H7 (cell line): ENCODE measurements around the gene MATK. TPM values are rescaled to one million over a fixed set of nuclear protein-coding genes. Genes with fewer than 3 reads are reported as not detected.

Experiments
- DNase-seq: peaks from one replicate; pipeline ENCODE4 v3.0.0; 2012
- H3K27me3 ChIP-seq: 2 replicates; pipeline ENCODE4 v1.6.0; 2011; ENCODE audit warnings: mild to moderate bottlenecking, low read length; ENCODE audit not compliant: control insufficient read depth, insufficient read depth
- H3K36me3 ChIP-seq: replicated peaks from 2 replicates; pipeline ENCODE4 v1.5.1; 2011; ENCODE audit warnings: low read length; ENCODE audit not compliant: control insufficient read depth, insufficient read depth
- H3K4me3 ChIP-seq: 2 replicates; pipeline ENCODE4 v1.5.1; 2011; ENCODE audit warnings: low read depth, mild to moderate bottlenecking, control low read depth, low read length, moderate library complexity; ENCODE audit not compliant: insufficient read depth
- total RNA-seq: library from RNA; depleted of rRNA; stranded (reverse); fragments of >200 nt; shearing (Covaris generic); gene quantifications from 2 replicates; pipeline ENCODE4 v1.2.3, GENCODE V29; 2014; rRNA removed

The MATK gene
- total RNA-seq, 1 experiment from 2014 or later, result 19.1 TPM

DNA sequence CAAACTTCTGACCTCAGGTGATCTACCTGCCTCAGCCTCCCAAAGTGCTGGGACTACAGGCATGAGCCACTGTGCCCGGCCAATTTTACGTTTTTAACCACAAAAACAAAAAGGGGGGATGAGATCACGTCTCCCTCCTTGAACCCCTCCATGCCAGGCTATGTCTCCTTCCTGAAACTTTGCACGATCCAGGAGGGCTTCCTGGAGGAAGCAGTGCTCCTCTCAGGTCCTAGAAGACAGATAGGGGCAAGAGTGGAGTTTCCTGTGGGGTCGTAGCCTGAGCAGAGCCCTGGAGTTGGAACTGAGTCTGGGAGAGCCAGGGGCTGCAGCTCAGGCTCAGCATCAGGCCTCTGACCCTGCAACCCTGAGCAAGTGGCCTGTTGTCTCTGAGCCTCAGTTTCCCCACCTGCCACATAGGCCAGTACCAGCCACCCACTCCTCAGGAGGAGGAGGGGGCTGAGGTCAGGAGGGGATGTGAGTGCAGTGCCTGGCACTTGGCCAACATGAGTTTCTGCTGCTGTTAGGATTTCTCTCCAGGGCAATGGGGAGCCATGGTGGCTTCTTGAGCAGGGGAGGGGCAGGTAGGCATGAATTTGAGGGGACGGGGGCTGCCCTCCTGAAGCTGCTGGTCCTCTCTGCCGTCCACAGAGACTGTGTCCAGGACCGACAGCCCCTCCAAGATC is 40.7 kb downstream of the MATK start:
- Histone ChIP-seq H3K4me3 (no peak overlapping the region), H3K27me3 (no peaks in the 10 kb centered on the region), H3K36me3 (peaks cover 2% of the 10 kb centered on the region)
- DNase-seq, result no peak

GRCh38 chr19:3743486-3743885 is 42.7 kb downstream of the MATK start:
- Histone ChIP-seq H3K4me3 (no peak overlapping the region), H3K36me3 (no peaks in the 10 kb centered on the region), H3K27me3 (no peaks in the 10 kb centered on the region)
- peak; percentile 61 for DNase-seq

DNA sequence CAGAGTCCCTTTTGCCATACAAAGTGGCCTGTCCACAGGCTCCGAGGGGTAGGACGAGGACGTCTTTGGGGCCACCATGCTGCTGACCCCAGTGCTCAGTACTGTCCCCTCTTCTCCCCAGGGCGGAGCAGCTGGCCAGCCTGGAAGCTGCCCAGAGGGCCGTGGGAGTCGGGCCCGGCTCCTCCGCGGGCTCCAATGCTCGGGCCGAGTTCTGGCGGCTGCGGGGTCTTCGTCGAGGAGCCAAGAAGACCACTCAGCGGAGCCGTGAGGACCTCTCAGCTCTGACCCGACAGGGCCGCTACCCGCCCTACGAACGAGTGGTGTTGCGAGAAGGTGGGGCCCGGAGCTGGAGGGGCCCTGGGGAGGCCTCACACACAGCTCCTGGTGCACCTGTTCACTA is 45.8 kb downstream of the MATK start:
- no peaks in the 10 kb centered on the region; the same call in 1 of the 2 replicates for H3K36me3 ChIP-seq
- H3K27me3 ChIP-seq, result no peaks in the 10 kb centered on the region
- no peak overlapping the region for H3K4me3 ChIP-seq
- peak; percentile 47 for DNase-seq

GRCh38 chr19:3738477-3739220 is 47.5 kb downstream of the MATK start:
- Histone ChIP-seq H3K27me3 (no peaks in the 10 kb centered on the region), H3K36me3 (no peaks in the 10 kb centered on the region; the same call in 1 of the 2 replicates), H3K4me3 (no peak overlapping the region)
- peak; percentile 46 for DNase-seq

- no peak for DNase-seq
- Histone ChIP-seq H3K27me3 (no peaks in the 10 kb centered on the region), H3K4me3 (no peak overlapping the region), H3K36me3 (no peaks in the 10 kb centered on the region; the same call in 1 of the 2 replicates)
These were observed 48.5 kb downstream of the MATK start for GRCh38 chr19:3737487-3738205.

GRCh38 chr19:3736106-3736724 is 50.0 kb downstream of the MATK start:
- no peak for DNase-seq
- no peaks in the 10 kb centered on the region; the same call in 1 of the 2 replicates for H3K36me3 ChIP-seq
- H3K27me3 ChIP-seq, result no peaks in the 10 kb centered on the region
- no peak overlapping the region for H3K4me3 ChIP-seq

- Histone ChIP-seq H3K4me3 (no peak overlapping the region), H3K27me3 (no peaks in the 10 kb centered on the region), H3K36me3 (no peaks in the 10 kb centered on the region; the same call in 1 of the 2 replicates)
- no peak for DNase-seq
These were observed 51.9 kb downstream of the MATK start for GRCh38 chr19:3734310-3734600.

- H3K36me3 ChIP-seq, result no peaks in the 10 kb centered on the region; the same call in 1 of the 2 replicates
- no peak overlapping the region for H3K4me3 ChIP-seq
- no peak for DNase-seq
- no peaks in the 10 kb centered on the region for H3K27me3 ChIP-seq
These were observed 52.5 kb downstream of the MATK start for GRCh38 chr19:3733549-3734309.

DNA sequence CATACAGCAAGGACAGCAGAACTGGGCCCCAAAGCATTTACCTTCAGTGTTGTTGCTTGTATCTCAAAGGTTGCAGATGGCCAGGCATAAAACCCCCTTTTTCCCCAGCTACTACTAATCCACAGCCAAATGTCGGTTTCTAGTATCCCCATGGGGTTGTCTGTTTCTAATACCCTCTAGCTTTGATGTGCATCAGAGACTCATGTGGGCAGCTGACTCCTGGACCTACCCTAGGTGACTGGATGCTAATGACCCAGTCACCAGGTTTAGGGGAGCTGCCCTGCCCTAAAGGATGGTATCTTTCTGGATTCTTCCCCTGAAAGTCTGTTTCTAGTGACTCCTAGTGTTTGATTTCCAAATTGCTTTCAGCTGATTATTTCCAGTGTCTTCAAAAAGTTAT is 54.1 kb downstream of the MATK start:
- DNase-seq, result no peak
- H3K4me3 ChIP-seq, result no peak overlapping the region
- no peaks in the 10 kb centered on the region; the same call in 1 of the 2 replicates for H3K36me3 ChIP-seq
- H3K27me3 ChIP-seq, result no peaks in the 10 kb centered on the region

GRCh38 chr19:3730457-3730958 is 55.7 kb downstream of the MATK start:
- DNase-seq, result no peak
- H3K4me3 ChIP-seq, result no peak overlapping the region
- H3K36me3 ChIP-seq, result no peaks in the 10 kb centered on the region

More at GRCh38 chr19:3730457-3730958, 55.7 kb downstream of the MATK start:
- H3K27me3 ChIP-seq, result no peaks in the 10 kb centered on the region

Other genes with a start within 250 kb of the MATK start
- gene TEKTIP1, start 247.2 kb downstream of the MATK start, total RNA-seq, result 1.6 TPM in 1 of 2 replicates, not detected in the other
- 34.6 and 42.3 TPM in 2 replicates for gene MFSD12, start 228.8 kb downstream of the MATK start, total RNA-seq
- gene HMG20B, start 213.4 kb downstream of the MATK start, total RNA-seq, result 109 and 124 TPM in 2 replicates
- gene GIPC3, start 200.9 kb downstream of the MATK start, total RNA-seq, result 0.11 and 0.21 TPM in 2 replicates
- 0.18 and 0.45 TPM in 2 replicates for gene TBXA2R, start 179.5 kb downstream of the MATK start, total RNA-seq
- 44.0 and 46.4 TPM in 2 replicates for gene CACTIN, start 159.6 kb downstream of the MATK start, total RNA-seq
- gene PIP5K1C, start 85.9 kb downstream of the MATK start, total RNA-seq, result 13.7 and 15.6 TPM in 2 replicates
- 10.7 and 18.8 TPM in 2 replicates for gene TJP3, start 78.0 kb downstream of the MATK start, total RNA-seq
- gene APBA3, start 24.7 kb downstream of the MATK start, total RNA-seq, result 36.8 and 37.3 TPM in 2 replicates
- gene MRPL54, start 23.7 kb downstream of the MATK start, total RNA-seq, result 56.3 and 62.1 TPM in 2 replicates
- not detected in 2 replicates for gene RAX2, start 14.2 kb downstream of the MATK start, total RNA-seq
- 21.5 and 36.1 TPM in 2 replicates for gene ZFR2, start 82.7 kb upstream of the MATK start, total RNA-seq
- gene ATCAY, start 94.3 kb upstream of the MATK start, total RNA-seq, result 10.2 and 17.9 TPM in 2 replicates
- 59.4 and 60.1 TPM in 2 replicates for gene NMRK2, start 146.7 kb upstream of the MATK start, total RNA-seq
- 124 and 131 TPM in 2 replicates for gene DAPK3, start 184.7 kb upstream of the MATK start, total RNA-seq
- gene EEF2, start 199.1 kb upstream of the MATK start, total RNA-seq, result 2,968 and 3,290 TPM in 2 replicates
- gene PIAS4, start 221.4 kb upstream of the MATK start, total RNA-seq, result 47.9 and 54.4 TPM in 2 replicates